Lower leg skin (tissue), 3 donors: Measurements from ENCODE around the gene CDC42SE2.

Experiments used
- POLR2A ChIP-seq, 2 donors: fragments of 450-650 bp; IDR thresholded peaks; one replicate each; pipeline ENCODE4 v1.6.1; 2016 to 2017; ENCODE audit warnings: antibody characterized with exemption in 2 of 2, mild to moderate bottlenecking in 1 of 2, moderate library complexity in 1 of 2
- TF ChIP-seq, protein P1 (sequence below), 3 donors: fragments of 450-650 bp; IDR thresholded peaks; one replicate each; pipeline ENCODE4 v1.5.1; 2016; ENCODE audit warnings: antibody characterized with exemption in 3 of 3, mild to moderate bottlenecking in 3 of 3, moderate library complexity in 2 of 3

DNA sequence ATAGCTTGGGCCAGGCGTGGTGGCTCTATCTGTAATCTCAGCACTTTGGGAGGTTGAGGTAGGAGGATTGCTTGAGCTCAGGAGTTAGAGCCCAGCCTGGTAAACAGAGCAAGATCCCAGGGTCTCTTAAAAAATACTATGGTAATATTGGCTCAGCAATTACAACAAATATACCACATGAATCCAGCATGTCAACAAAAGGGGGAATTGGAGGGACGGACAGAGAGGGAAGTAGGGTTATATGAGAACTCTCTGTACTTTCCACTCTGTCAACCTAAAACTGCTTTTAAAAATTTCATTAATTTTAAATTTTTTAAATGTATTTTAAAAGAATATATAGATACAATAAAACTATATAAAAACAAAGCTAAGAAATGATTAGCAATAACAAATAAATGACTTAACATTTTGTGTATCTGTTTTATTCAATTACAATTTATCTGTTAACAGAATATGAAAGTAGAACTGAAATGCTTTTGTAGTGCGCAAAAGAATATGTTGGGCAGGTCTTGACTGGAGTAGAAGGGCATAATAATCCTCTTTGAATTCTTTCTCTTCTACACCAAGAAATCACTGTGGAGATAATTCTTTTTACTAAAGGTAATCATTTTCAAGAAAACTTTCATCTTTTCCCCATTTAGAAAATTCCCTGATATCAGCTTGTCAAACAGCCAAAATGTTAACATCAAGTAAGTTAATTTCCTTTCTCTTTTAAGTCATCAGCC lies 12.9 kb upstream of the CDC42SE2 start:
- TF ChIP-seq, protein P1, sequence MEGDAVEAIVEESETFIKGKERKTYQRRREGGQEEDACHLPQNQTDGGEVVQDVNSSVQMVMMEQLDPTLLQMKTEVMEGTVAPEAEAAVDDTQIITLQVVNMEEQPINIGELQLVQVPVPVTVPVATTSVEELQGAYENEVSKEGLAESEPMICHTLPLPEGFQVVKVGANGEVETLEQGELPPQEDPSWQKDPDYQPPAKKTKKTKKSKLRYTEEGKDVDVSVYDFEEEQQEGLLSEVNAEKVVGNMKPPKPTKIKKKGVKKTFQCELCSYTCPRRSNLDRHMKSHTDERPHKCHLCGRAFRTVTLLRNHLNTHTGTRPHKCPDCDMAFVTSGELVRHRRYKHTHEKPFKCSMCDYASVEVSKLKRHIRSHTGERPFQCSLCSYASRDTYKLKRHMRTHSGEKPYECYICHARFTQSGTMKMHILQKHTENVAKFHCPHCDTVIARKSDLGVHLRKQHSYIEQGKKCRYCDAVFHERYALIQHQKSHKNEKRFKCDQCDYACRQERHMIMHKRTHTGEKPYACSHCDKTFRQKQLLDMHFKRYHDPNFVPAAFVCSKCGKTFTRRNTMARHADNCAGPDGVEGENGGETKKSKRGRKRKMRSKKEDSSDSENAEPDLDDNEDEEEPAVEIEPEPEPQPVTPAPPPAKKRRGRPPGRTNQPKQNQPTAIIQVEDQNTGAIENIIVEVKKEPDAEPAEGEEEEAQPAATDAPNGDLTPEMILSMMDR (IDR thresholded peaks at IDR 0.05), result no peak
- TF ChIP-seq POLR2A (IDR thresholded peaks at IDR 0.05), result no peak
